HCT116 (cell line): ENCODE results near the gene ZNF18. TPM values are rescaled to one million over a fixed set of nuclear protein-coding genes. Genes with fewer than 3 reads are reported as not detected.
A peak's percentile ranks its signal among the peaks of the same experiment; 100 is the strongest.

Experiments used
- ATAC-seq: fragments of 200-7000 bp; cut with Tn5 transposase; 2 replicates; pipeline ENCODE4 v1.9.1; 2020; ENCODE audit warnings: mild to moderate bottlenecking, moderate library complexity
- BruUV-seq: library from RNA; stranded (reverse); fragments of 400-500 nt; replicated peaks from 2 replicates; lab custom pipeline; 2021; lab: Mats Ljungman, UMichigan
- CTCF ChIA-PET: fragments of 300-600 bp; sonication (Branson Sonifier 250); formaldehyde crosslinking; loops from one replicate; lab custom pipeline; 2021; ENCODE audit warnings: antibody characterized with exemption; lab: Charles Lee
- POLR2A ChIA-PET: fragments of 300-600, 350-600 bp; sonication (Branson Sonifier 250); formaldehyde crosslinking; loops from one replicate; lab custom pipeline; 2021; ENCODE audit warnings: antibody characterized with exemption; lab: Charles Lee
- RAD21 ChIA-PET, 2 experiments: fragments of 300-600 bp; sonication (Branson Sonifier 250); formaldehyde crosslinking; loops; one replicate each; lab custom pipeline; 2023; ENCODE audit warnings: low total read pairs in 2 of 2; ENCODE audit not compliant: uncharacterized antibody in 2 of 2, unreplicated experiment in 2 of 2, low non-redundant PET in 1 of 2; lab: Charles Lee
- DNase-seq: peaks from one replicate; pipeline ENCODE4 v3.0.0-alpha.2; 2010; ENCODE audit warnings: low read depth, low spot score
- H2AFZ ChIP-seq: fragments of 200-600 bp; shearing (Covaris generic), sonication (generic); 2 replicates; pipeline ENCODE4 v1.6.1; 2017; ENCODE audit warnings: low read depth, mixed run types, mixed read lengths, antibody characterized with exemption, low read length; ENCODE audit not compliant: poor library complexity, severe bottlenecking
- H3K27ac ChIP-seq: 2 replicates; pipeline ENCODE4 v1.5.1; 2012; ENCODE audit warnings: low read depth, low read length
- H3K27me3 ChIP-seq: fragments of 200-600 bp; sonication (generic); 2 replicates; pipeline ENCODE4 v1.6.1; 2016; ENCODE audit warnings: mixed run types, low read length, mixed read lengths; ENCODE audit not compliant: insufficient read depth
- H3K36me3 ChIP-seq, 2 experiments: fragments of 200-500 bp in 1 of 2; fragments of 200-600 bp in 1 of 2; sonication (Bioruptor generic) in 1 of 2; sonication (generic) in 1 of 2; 2 replicates each; pipeline versions ENCODE4 v1.5.1 to v1.6.1; 2014 to 2016; ENCODE audit warnings: low read length in 2 of 2, inconsistent platforms in 1 of 2, mixed read lengths in 1 of 2, mixed run types in 1 of 2; ENCODE audit not compliant: insufficient read depth in 2 of 2, control insufficient read depth in 1 of 2
- H3K4me1 ChIP-seq, 2 experiments: fragments of 200-600 bp in 1 of 2; sonication (generic) in 1 of 2; 2 replicates each; pipeline versions ENCODE4 v1.5.1 to v1.6.1; 2012 to 2017; ENCODE audit warnings: low read length in 2 of 2, inconsistent platforms in 1 of 2, mild to moderate bottlenecking in 1 of 2, mixed read lengths in 1 of 2, mixed run types in 1 of 2, moderate library complexity in 1 of 2; ENCODE audit not compliant: insufficient read depth in 2 of 2, control insufficient read depth in 1 of 2
- H3K4me2 ChIP-seq: fragments of 200-600 bp; sonication (generic); 2 replicates; pipeline ENCODE4 v1.6.1; 2017; ENCODE audit warnings: mixed run types, low read length, mixed read lengths
- H3K4me3 ChIP-seq, 2 experiments: fragments of 200-600 bp in 1 of 2; sonication (generic) in 1 of 2; replicated peaks in 1 of 2; 2 replicates each; pipeline ENCODE4 v1.5.1; 2011 to 2016; ENCODE audit warnings: low read length in 2 of 2, control low read depth in 1 of 2, low read depth in 1 of 2, mild to moderate bottlenecking in 1 of 2, mixed read lengths in 1 of 2, mixed run types in 1 of 2
- H3K79me2 ChIP-seq: fragments of 200-600 bp; sonication (generic); 2 replicates; pipeline ENCODE4 v1.6.1; 2017; ENCODE audit warnings: mild to moderate bottlenecking, mixed run types, low read length, moderate library complexity, mixed read lengths; ENCODE audit not compliant: insufficient read depth
- H3K9ac ChIP-seq: fragments of 200-600 bp; sonication (generic); 2 replicates; pipeline ENCODE4 v1.6.1; 2016; ENCODE audit warnings: low read length, mixed read lengths
- H3K9me2 ChIP-seq: fragments of 200-600 bp; sonication (generic), shearing (Covaris generic); 2 replicates; pipeline ENCODE4 v1.6.1; 2017; ENCODE audit warnings: mixed run types, mild to moderate bottlenecking, moderate library complexity; ENCODE audit not compliant: insufficient read depth
- H3K9me3 ChIP-seq, 2 experiments: fragments of 200-500 bp in 1 of 2; fragments of 200-600 bp in 1 of 2; sonication (Bioruptor generic) in 1 of 2; sonication (generic) in 1 of 2; 2 replicates each; pipeline ENCODE4 v1.6.1; 2014 to 2017; ENCODE audit warnings: low read length in 2 of 2, mixed read lengths in 2 of 2, inconsistent platforms in 1 of 2, low read depth in 1 of 2, mild to moderate bottlenecking in 1 of 2, mixed run types in 1 of 2, moderate library complexity in 1 of 2; ENCODE audit not compliant: control insufficient read depth in 1 of 2, insufficient read depth in 1 of 2
- H4K20me1 ChIP-seq: fragments of 200-600 bp; sonication (generic), shearing (Covaris generic); 2 replicates; pipeline ENCODE4 v1.6.1; 2017; ENCODE audit warnings: mixed run types, mild to moderate bottlenecking, moderate library complexity; ENCODE audit not compliant: insufficient read depth
- ATF3 ChIP-seq: IDR thresholded peaks from 2 replicates; pipeline ENCODE4 v1.6.1; 2012
- CBX3 ChIP-seq: IDR thresholded peaks from 2 replicates; pipeline ENCODE4 v1.6.1; 2012; ENCODE audit warnings: low read depth
- CEBPB ChIP-seq: IDR thresholded peaks from 2 replicates; pipeline ENCODE4 v1.6.1; 2012; ENCODE audit warnings: low read depth
- EGR1 ChIP-seq: IDR thresholded peaks from 2 replicates; pipeline ENCODE4 v1.6.1; 2012; ENCODE audit warnings: low read depth
- ELF1 ChIP-seq: IDR thresholded peaks from 2 replicates; pipeline ENCODE4 v1.6.1; 2012; ENCODE audit warnings: low read depth, borderline replicate concordance
- EZH2phosphoT487 ChIP-seq: fragments of 200-600 bp; IDR thresholded peaks from 2 replicates; pipeline ENCODE4 v1.6.1; 2018; ENCODE audit warnings: antibody characterized with exemption, borderline replicate concordance
- FOSL1 ChIP-seq: IDR thresholded peaks from 2 replicates; pipeline ENCODE4 v1.6.1; 2012; ENCODE audit warnings: low read depth
- JUND ChIP-seq: IDR thresholded peaks from 2 replicates; pipeline ENCODE4 v1.6.1; 2012
- MAX ChIP-seq: IDR thresholded peaks from 2 replicates; pipeline ENCODE4 v1.6.1; 2012
- POLR2A ChIP-seq: IDR thresholded peaks from 2 replicates; pipeline ENCODE4 v1.7.0; 2011; ENCODE audit warnings: borderline replicate concordance; ENCODE audit not compliant: insufficient read depth, insufficient read length; ENCODE audit errors: extremely low read depth
- POLR2AphosphoS5 ChIP-seq: IDR thresholded peaks from 2 replicates; pipeline ENCODE4 v1.6.1; 2011; ENCODE audit warnings: mild to moderate bottlenecking, low read depth, low read length, moderate library complexity
- RAD21 ChIP-seq: IDR thresholded peaks from 2 replicates; pipeline ENCODE4 v1.6.1; 2012; ENCODE audit warnings: low read depth, mild to moderate bottlenecking
- REST ChIP-seq: IDR thresholded peaks from 2 replicates; pipeline ENCODE4 v1.6.1; 2012; ENCODE audit warnings: low read depth
- SIN3A ChIP-seq: IDR thresholded peaks from 2 replicates; pipeline ENCODE4 v1.6.1; 2012; ENCODE audit warnings: low read depth
- SP1 ChIP-seq: IDR thresholded peaks from 2 replicates; pipeline ENCODE4 v1.6.1; 2012; ENCODE audit warnings: low read depth
- SRF ChIP-seq: IDR thresholded peaks from 2 replicates; pipeline ENCODE4 v1.6.1; 2012; ENCODE audit warnings: low read depth
- TCF7L2 ChIP-seq: IDR thresholded peaks from 2 replicates; pipeline ENCODE4 v1.7.0; 2011; ENCODE audit warnings: borderline replicate concordance, inconsistent platforms; ENCODE audit not compliant: insufficient read depth, insufficient read length; ENCODE audit errors: extremely low read depth
- YY1 ChIP-seq: IDR thresholded peaks from 2 replicates; pipeline ENCODE4 v1.6.1; 2011; ENCODE audit warnings: low read length, low read depth, moderate library complexity, mild to moderate bottlenecking; ENCODE audit not compliant: insufficient replicate concordance; ENCODE audit errors: extremely low read depth
- ZFX ChIP-seq: fragments of 450-650 bp; IDR thresholded peaks from 2 replicates; pipeline ENCODE4 v1.6.1; 2017
- ZNF274 ChIP-seq: fragments of 200-500 bp; sonication (Bioruptor generic); IDR thresholded peaks from 2 replicates; pipeline ENCODE4 v1.6.1; 2014; ENCODE audit warnings: mild to moderate bottlenecking, low read depth, low read length, inconsistent platforms
- intact Hi-C: fragments of 100-400 bp; cut with micrococcal nuclease; formaldehyde crosslinking; loops from 2 replicates; pipeline ENCODE4 v1.10.0; 2022
- total RNA-seq: library from RNA; stranded (reverse); gene quantifications from one replicate; pipeline ENCODE4 v1.2.1, GENCODE V29; 2021; ENCODE audit not compliant: unreplicated experiment
- TF ChIP-seq, protein P1 (sequence below), 3 experiments: fragments of 200-600 bp in 1 of 3; sonication (generic) in 1 of 3; IDR thresholded peaks in 2 of 3; conservative IDR thresholded peaks in 1 of 3; 2 replicates each; pipeline ENCODE4 v1.5.1; 2012 to 2017; ENCODE audit warnings: low read depth in 2 of 3, low read length in 2 of 3, antibody characterized with exemption in 1 of 3, borderline replicate concordance in 1 of 3, control low read depth in 1 of 3, mild to moderate bottlenecking in 1 of 3, mixed read lengths in 1 of 3, mixed run types in 1 of 3, moderate library complexity in 1 of 3; ENCODE audit not compliant: insufficient read depth in 1 of 3

Gene ZNF18
- total RNA-seq, 1 experiment from 2014 or later: 6.2 TPM

DNA sequence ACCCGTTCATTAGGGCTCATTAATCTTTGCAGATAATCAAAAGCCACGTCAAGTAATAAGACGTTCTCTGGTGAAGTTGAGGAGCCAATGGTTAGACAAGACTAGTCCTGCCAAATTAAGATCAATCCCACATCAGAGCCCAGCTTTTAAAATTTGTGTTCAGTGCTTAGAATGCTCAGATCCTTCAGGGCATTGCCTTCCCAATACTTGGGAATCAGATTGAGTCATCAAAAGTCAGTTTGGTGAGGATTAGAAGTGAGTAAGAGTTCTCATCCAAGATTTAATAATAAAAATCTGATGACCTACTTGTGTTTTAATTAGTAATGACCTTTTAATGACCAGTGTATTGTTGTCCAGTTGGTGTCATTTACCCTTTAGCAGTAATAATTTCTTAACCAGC, 43.2 kb upstream of the ZNF18 start (continued):
- no peak for TF ChIP-seq ELF1
- peak; percentile 70 for TF ChIP-seq FOSL1
- peak; percentile 10; the same call in 1 of the 2 replicates for TF ChIP-seq RAD21
- TF ChIP-seq, protein P1, sequence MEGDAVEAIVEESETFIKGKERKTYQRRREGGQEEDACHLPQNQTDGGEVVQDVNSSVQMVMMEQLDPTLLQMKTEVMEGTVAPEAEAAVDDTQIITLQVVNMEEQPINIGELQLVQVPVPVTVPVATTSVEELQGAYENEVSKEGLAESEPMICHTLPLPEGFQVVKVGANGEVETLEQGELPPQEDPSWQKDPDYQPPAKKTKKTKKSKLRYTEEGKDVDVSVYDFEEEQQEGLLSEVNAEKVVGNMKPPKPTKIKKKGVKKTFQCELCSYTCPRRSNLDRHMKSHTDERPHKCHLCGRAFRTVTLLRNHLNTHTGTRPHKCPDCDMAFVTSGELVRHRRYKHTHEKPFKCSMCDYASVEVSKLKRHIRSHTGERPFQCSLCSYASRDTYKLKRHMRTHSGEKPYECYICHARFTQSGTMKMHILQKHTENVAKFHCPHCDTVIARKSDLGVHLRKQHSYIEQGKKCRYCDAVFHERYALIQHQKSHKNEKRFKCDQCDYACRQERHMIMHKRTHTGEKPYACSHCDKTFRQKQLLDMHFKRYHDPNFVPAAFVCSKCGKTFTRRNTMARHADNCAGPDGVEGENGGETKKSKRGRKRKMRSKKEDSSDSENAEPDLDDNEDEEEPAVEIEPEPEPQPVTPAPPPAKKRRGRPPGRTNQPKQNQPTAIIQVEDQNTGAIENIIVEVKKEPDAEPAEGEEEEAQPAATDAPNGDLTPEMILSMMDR (IDR thresholded peaks at IDR 0.05 in 2 of 3, conservative IDR thresholded peaks at IDR 0.05 in 1 of 3; ENCODE audit: borderline replicate concordance in 1 of 3, insufficient read depth in 1 of 3, low read depth in 2 of 3, low read length in 2 of 3): no peak
- TF ChIP-seq TCF7L2: no peak
- TF ChIP-seq EGR1: no peak
- no peak for TF ChIP-seq ZNF274
- no peak for TF ChIP-seq MAX
- no peak for TF ChIP-seq ZFX
- peak; percentile 35; the same call in 1 of the 2 replicates for TF ChIP-seq SRF
- peak; percentile 42; the same call in 1 of the 2 replicates for TF ChIP-seq CBX3
- TF ChIP-seq JUND: peak; percentile 64
- TF ChIP-seq POLR2A: no peak

- POLR2A ChIA-PET: no interaction called here
- ATAC-seq: no peak
- TF ChIP-seq ATF3: no peak
- no peak for TF ChIP-seq POLR2AphosphoS5
- TF ChIP-seq EZH2phosphoT487: no peak
- TF ChIP-seq ZNF274: no peak
- no peak for TF ChIP-seq SRF
- TF ChIP-seq ELF1: no peak
- TF ChIP-seq JUND: no peak
- no peak for TF ChIP-seq CEBPB
- no peak for TF ChIP-seq SP1
- TF ChIP-seq MAX: no peak
- TF ChIP-seq EGR1: no peak
- TF ChIP-seq REST: no peak
- TF ChIP-seq POLR2A: no peak
- no peak for TF ChIP-seq CBX3
- no peak for TF ChIP-seq YY1
- TF ChIP-seq SIN3A: no peak
Measured at GRCh38 chr17:12037970-12038369, 40.7 kb upstream of the ZNF18 start.

More at GRCh38 chr17:12037970-12038369, 40.7 kb upstream of the ZNF18 start:
- Histone ChIP-seq H3K9me3 (no peaks in the 10 kb centered on the region), H3K79me2 (peaks cover 81% of the 10 kb centered on the region), H3K27ac (no peak overlapping the region), H3K4me2 (no peak overlapping the region), H3K4me1 (peaks cover 40 to 61% of the 10 kb centered on the region in 2 experiments), H3K4me3 (no peak overlapping the region), H3K27me3 (no peaks in the 10 kb centered on the region), H3K9me2 (no peaks in the 10 kb centered on the region), H3K9ac (no peak overlapping the region), H2AFZ (no peak overlapping the region), H4K20me1 (peaks cover 11% of the 10 kb centered on the region; the same call in 1 of the 2 replicates), H3K36me3 (0 out of 4 replicates have a peak, but pooled peaks cover 0 to 6% of the 10 kb centered on the region in 2 experiments)
- RAD21 ChIA-PET: no interaction called here
- no TSS peak for BruUV-seq
- CTCF ChIA-PET: no interaction called here
- intact Hi-C loops: no loop called here
- DNase-seq: no peak
